Uterus (tissue), 4 donors: Measurements from ENCODE around the gene RORB. TPM values are rescaled to one million over a fixed set of nuclear protein-coding genes. Genes with fewer than 3 reads are reported as not detected.

Experiments
- DNase-seq, 2 donors: peaks; one replicate each; pipeline ENCODE4 v3.0.0-alpha.2; 2019 to 2020
- H3K27ac ChIP-seq, 2 donors: fragments of 200-600 bp; sonication (generic); 1 replicate in 1 of 2; 2 replicates in 1 of 2; pipeline ENCODE4 v1.5.1; 2016 to 2018
- H3K27me3 ChIP-seq, 2 donors: fragments of 200-600 bp; sonication (generic); one replicate each; pipeline ENCODE4 v1.5.1; 2018 to 2019; ENCODE audit warnings: control low read depth in 1 of 2
- H3K36me3 ChIP-seq, 2 donors: fragments of 200-600 bp; sonication (generic); one replicate each; pipeline ENCODE4 v1.5.1; 2019; ENCODE audit warnings: control low read depth in 1 of 2
- H3K4me1 ChIP-seq, 2 donors: fragments of 200-600 bp; sonication (generic); one replicate each; pipeline ENCODE4 v1.5.1; 2018 to 2019; ENCODE audit warnings: control low read depth in 1 of 2
- H3K4me3 ChIP-seq, 2 donors: fragments of 200-600 bp; sonication (generic); 1 replicate in 1 of 2; 2 replicates in 1 of 2; pipeline ENCODE4 v1.5.1; 2018 to 2019; ENCODE audit warnings: mild to moderate bottlenecking in 1 of 2
- H3K9me3 ChIP-seq, 2 donors: fragments of 200-600 bp; sonication (generic); one replicate each; pipeline ENCODE4 v1.5.1; 2019; ENCODE audit warnings: control low read depth in 1 of 2
- POLR2A ChIP-seq, 2 donors: fragments of 450-650 bp; IDR thresholded peaks; one replicate each; pipeline ENCODE4 v1.6.1; 2016; ENCODE audit warnings: antibody characterized with exemption in 2 of 2, mild to moderate bottlenecking in 1 of 2, moderate library complexity in 1 of 2
- intact Hi-C: fragments of 100-400 bp; cut with DNase I; formaldehyde crosslinking; loops from one replicate; pipeline ENCODE4 v1.15.1; 2023; ENCODE audit warnings: low total_unique reads
- total RNA-seq, 4 donors: library from RNA; depleted of rRNA in 3 of 4; stranded (reverse); fragments of >200 nt in 3 of 4; gene quantifications; one replicate each; pipeline versions ENCODE4 v1.1.0 to v1.2.4, GENCODE V29; 2014 to 2023
- TF ChIP-seq, protein P1 (sequence below), 4 experiments: fragments of 200-600 bp in 2 of 4; fragments of 450-650 bp in 2 of 4; sonication (generic) in 2 of 4; IDR thresholded peaks; one replicate each; pipeline ENCODE4 v1.5.1; 2016 to 2019; ENCODE audit warnings: antibody characterized with exemption in 4 of 4, mild to moderate bottlenecking in 2 of 4, moderate library complexity in 1 of 4
- donor health status: DM: yes; HTN: yes; CAD: no.

RORB gene
- total RNA-seq, 4 donors from 2014 or later, result under 0.01 to 32.1 (median 0.64) TPM

GRCh38 chr9:74598874-74599273, 101.7 kb downstream of the RORB start:
- Histone ChIP-seq H3K36me3 (no peaks in the 10 kb centered on the region), H3K27me3 (no peaks in the 10 kb centered on the region), H3K9me3 (no peaks in the 10 kb centered on the region), H3K27ac (no peak overlapping the region), H3K4me1 (no peaks in the 10 kb centered on the region), H3K4me3 (no peak overlapping the region)
- DNase-seq, result no peak
- TF ChIP-seq POLR2A (IDR thresholded peaks at IDR 0.05), result no peak
- TF ChIP-seq, protein P1, sequence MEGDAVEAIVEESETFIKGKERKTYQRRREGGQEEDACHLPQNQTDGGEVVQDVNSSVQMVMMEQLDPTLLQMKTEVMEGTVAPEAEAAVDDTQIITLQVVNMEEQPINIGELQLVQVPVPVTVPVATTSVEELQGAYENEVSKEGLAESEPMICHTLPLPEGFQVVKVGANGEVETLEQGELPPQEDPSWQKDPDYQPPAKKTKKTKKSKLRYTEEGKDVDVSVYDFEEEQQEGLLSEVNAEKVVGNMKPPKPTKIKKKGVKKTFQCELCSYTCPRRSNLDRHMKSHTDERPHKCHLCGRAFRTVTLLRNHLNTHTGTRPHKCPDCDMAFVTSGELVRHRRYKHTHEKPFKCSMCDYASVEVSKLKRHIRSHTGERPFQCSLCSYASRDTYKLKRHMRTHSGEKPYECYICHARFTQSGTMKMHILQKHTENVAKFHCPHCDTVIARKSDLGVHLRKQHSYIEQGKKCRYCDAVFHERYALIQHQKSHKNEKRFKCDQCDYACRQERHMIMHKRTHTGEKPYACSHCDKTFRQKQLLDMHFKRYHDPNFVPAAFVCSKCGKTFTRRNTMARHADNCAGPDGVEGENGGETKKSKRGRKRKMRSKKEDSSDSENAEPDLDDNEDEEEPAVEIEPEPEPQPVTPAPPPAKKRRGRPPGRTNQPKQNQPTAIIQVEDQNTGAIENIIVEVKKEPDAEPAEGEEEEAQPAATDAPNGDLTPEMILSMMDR (IDR thresholded peaks at IDR 0.05), result no peak
- intact Hi-C loops, result no loop called here

DNA sequence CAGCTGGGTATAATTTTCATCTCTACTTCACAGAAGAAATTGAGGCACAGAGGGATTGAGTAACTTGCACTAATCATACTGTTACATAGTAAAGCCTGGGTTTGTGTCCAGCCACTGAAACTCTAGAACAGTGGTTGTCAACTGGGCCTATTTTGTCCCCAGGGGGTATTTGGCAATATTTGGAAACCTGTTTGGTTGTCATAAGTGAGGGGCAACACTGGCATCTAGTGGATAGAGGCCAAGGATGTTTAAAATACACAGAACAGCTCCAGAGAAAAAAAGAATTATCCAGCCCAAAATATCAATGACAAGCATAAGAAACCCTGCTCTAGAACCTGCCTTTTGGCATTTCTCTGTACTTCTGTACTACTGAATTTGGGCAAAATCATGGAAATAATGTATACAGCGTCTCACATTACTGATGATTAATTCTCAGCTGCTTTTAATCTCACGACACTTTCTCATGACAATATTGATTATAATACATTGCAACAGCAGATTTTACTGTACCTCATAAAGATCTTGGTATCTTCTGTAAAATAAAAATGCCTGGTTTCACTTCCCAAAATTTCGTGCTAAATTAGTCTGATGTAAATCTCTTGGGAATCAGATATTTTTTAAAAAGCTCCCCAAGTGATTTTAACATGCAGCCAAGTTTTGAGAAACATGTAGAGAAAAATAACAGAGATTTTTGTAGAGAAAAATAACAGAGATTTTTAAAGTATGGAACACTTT, 112.7 kb downstream of the RORB start:
- intact Hi-C loops, result no loop called here
- Histone ChIP-seq H3K4me3 (no peak overlapping the region), H3K4me1 (no peaks in the 10 kb centered on the region), H3K27ac (no peak overlapping the region), H3K27me3 (no peaks in the 10 kb centered on the region), H3K9me3 (no peaks in the 10 kb centered on the region), H3K36me3 (no peaks in the 10 kb centered on the region)
- TF ChIP-seq POLR2A (IDR thresholded peaks at IDR 0.05), result no peak
- TF ChIP-seq, protein P1 (IDR thresholded peaks at IDR 0.05), result no peak
- no peak for DNase-seq

DNA sequence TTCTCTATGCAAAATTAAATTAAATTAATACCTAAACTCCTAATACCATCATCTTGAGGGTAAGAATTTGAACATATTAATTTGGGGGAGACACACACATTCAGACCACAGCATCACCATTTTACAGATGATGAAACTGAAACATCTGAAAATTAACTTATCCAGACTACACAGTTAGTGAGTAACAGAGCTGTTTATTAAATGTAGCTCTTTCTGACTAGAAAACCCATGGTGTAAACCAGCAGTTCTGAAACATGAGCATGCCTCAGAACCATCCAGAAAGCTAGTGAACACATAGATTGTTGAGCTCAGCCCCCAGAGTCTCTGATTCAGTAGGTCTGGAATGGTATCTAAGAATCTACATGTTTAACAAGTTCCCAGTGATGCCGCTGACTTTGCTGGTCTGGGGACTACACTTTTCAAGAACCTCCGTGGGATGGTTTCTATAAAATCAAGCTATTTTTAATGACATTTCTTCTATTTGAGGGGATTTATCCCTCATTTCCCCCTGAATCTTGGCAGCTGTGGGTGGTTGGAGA, 113.5 kb downstream of the RORB start:
- TF ChIP-seq, protein P1 (IDR thresholded peaks at IDR 0.05), result no peak
- TF ChIP-seq POLR2A (IDR thresholded peaks at IDR 0.05), result no peak
- H3K9me3 ChIP-seq, result no peaks in the 10 kb centered on the region
- H3K4me1 ChIP-seq, result no peaks in the 10 kb centered on the region
- H3K4me3 ChIP-seq, result no peak overlapping the region
- no peak overlapping the region for H3K27ac ChIP-seq
- no peaks in the 10 kb centered on the region for H3K27me3 ChIP-seq
- intact Hi-C loops, result no loop called here
- no peak for DNase-seq
- no peaks in the 10 kb centered on the region for H3K36me3 ChIP-seq

DNA sequence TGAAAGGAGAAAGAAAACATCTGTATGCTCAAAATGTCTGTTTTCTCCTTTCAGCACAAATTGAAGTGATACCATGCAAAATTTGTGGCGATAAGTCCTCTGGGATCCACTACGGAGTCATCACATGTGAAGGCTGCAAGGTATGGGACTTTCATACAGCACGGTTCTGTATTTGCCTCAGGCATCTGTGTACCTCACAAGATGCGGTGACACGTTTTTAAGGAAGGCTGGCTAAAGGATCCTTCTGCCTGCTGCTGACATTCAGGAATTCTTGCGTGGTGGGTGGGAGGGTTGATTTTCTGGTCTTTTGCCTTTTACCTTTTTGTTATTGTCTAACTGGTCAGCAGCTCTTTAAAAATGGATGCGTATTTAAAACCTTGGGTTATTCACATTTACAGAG, 133.1 kb downstream of the RORB start:
- no peaks in the 10 kb centered on the region for H3K36me3 ChIP-seq
- H3K27ac ChIP-seq, result no peak overlapping the region
- intact Hi-C loops, result no loop called here
- no peak for DNase-seq
- TF ChIP-seq, protein P1 (IDR thresholded peaks at IDR 0.05), result no peak
- TF ChIP-seq POLR2A (IDR thresholded peaks at IDR 0.05), result no peak
- H3K9me3 ChIP-seq, result no peaks in the 10 kb centered on the region
- no peaks in the 10 kb centered on the region for H3K27me3 ChIP-seq
- no peak overlapping the region for H3K4me3 ChIP-seq
- H3K4me1 ChIP-seq, result no peaks in the 10 kb centered on the region

DNA sequence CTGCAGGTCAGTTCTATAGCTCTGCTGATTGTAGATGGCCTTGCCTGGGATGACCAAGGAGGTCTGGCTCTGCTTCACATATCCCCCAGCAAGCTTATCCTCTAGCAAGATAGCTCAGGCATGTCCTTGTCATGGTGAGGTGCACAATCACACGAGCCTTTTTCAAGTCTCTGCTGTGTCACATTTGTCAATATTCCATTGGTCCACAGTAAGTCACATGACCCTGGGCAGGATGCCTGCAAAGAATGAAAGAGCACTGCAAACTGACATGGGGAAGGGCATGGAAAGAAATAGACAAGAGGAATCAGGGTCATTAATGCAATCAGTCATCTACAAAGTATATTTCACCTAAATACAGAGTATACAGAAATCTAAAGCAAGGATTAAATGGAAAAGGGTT, 142.0 kb downstream of the RORB start:
- Histone ChIP-seq H3K4me3 (no peak overlapping the region), H3K9me3 (no peaks in the 10 kb centered on the region), H3K4me1 (no peaks in the 10 kb centered on the region), H3K27me3 (no peaks in the 10 kb centered on the region), H3K27ac (no peak overlapping the region), H3K36me3 (no peaks in the 10 kb centered on the region)
- DNase-seq, result no peak
- TF ChIP-seq, protein P1 (IDR thresholded peaks at IDR 0.05), result no peak
- TF ChIP-seq POLR2A (IDR thresholded peaks at IDR 0.05), result no peak
- intact Hi-C loops, result no loop called here
